SK-N-SH (cell line): ENCODE data around the gene PTK7. TPM values are rescaled to one million over a fixed set of nuclear protein-coding genes. Genes with fewer than 3 reads are reported as not detected.

Experiments
- CTCF ChIA-PET: fragments of 300-600, 350-600 bp; formaldehyde crosslinking; extraction: SDS; loops from one replicate; lab custom pipeline; 2021; lab: Yijun Ruan, JAX
- POLR2A ChIA-PET: fragments of 350-600 bp; sonication (Branson Sonifier 250); formaldehyde crosslinking; extraction: SDS; loops from one replicate; lab custom pipeline; 2020; ENCODE audit warnings: antibody characterized with exemption, inconsistent platforms; lab: Yijun Ruan, JAX
- DNase-seq: peaks from one replicate; pipeline ENCODE4 v3.0.0; 2012
- H2AFZ ChIP-seq: fragments of 200-600 bp; sonication (generic); 2 replicates; pipeline ENCODE4 v1.8.1; 2016; ENCODE audit warnings: antibody characterized with exemption, mild to moderate bottlenecking, low read depth
- H3F3A ChIP-seq: fragments of 200-600 bp; sonication (generic); replicated peaks from 2 replicates; pipeline ENCODE3; 2016; ENCODE audit warnings: antibody characterized with exemption, mild to moderate bottlenecking; ENCODE audit not compliant: insufficient read depth
- H3K27ac ChIP-seq, 2 experiments: fragments of 200-500 bp in 1 of 2; fragments of 200-600 bp in 1 of 2; sonication (Bioruptor generic) in 1 of 2; sonication (generic), shearing (Covaris generic) in 1 of 2; 2 replicates each; pipeline versions ENCODE4 v1.5.1 to v1.6.1; 2014 to 2016; ENCODE audit warnings: low read depth in 2 of 2, inconsistent platforms in 1 of 2, low read length in 1 of 2, mild to moderate bottlenecking in 1 of 2, mixed read lengths in 1 of 2
- H3K27me3 ChIP-seq: fragments of 200-600 bp; sonication (generic), shearing (Covaris generic); 2 replicates; pipeline ENCODE4 v1.6.1; 2016; ENCODE audit warnings: mixed run types; ENCODE audit not compliant: insufficient read depth
- H3K36me3 ChIP-seq, 2 experiments: fragments of 200-500 bp in 1 of 2; fragments of 200-600 bp in 1 of 2; sonication (Bioruptor generic) in 1 of 2; sonication (generic) in 1 of 2; replicated peaks in 1 of 2; 2 replicates each; pipeline versions ENCODE3 to v1.5.1; 2014 to 2016; ENCODE audit warnings: low read length in 1 of 2, mild to moderate bottlenecking in 1 of 2; ENCODE audit not compliant: insufficient read depth in 2 of 2, control insufficient read depth in 1 of 2
- H3K4me1 ChIP-seq, 2 experiments: fragments of 200-500 bp in 1 of 2; fragments of 200-600 bp in 1 of 2; sonication (Bioruptor generic) in 1 of 2; sonication (generic), shearing (Covaris generic) in 1 of 2; 2 replicates each; pipeline versions ENCODE4 v1.5.1 to v1.6.1; 2014 to 2016; ENCODE audit warnings: low read depth in 1 of 2, low read length in 1 of 2, mixed run types in 1 of 2; ENCODE audit not compliant: insufficient read depth in 2 of 2, control insufficient read depth in 1 of 2
- H3K4me2 ChIP-seq: fragments of 200-600 bp; sonication (generic), shearing (Covaris generic); 2 replicates; pipeline ENCODE4 v1.6.1; 2017; ENCODE audit warnings: mixed run types
- H3K4me3 ChIP-seq, 2 experiments: fragments of 200-500 bp in 1 of 2; fragments of 200-600 bp in 1 of 2; sonication (Bioruptor generic) in 1 of 2; sonication (generic), shearing (Covaris generic) in 1 of 2; 2 replicates each; pipeline versions ENCODE4 v1.5.1 to v1.8.1; 2014 to 2016; ENCODE audit warnings: low read depth in 2 of 2, inconsistent platforms in 1 of 2, low read length in 1 of 2, mild to moderate bottlenecking in 1 of 2, mixed read lengths in 1 of 2, moderate library complexity in 1 of 2
- H3K79me2 ChIP-seq: fragments of 200-600 bp; sonication (generic); 2 replicates; pipeline ENCODE4 v1.8.1; 2017; ENCODE audit warnings: mild to moderate bottlenecking; ENCODE audit not compliant: insufficient read depth
- H3K9ac ChIP-seq: fragments of 200-600 bp; sonication (generic); 2 replicates; pipeline ENCODE4 v1.6.1; 2017; ENCODE audit warnings: mixed run types
- H3K9me2 ChIP-seq: fragments of 200-600 bp; sonication (generic); 2 replicates; pipeline ENCODE4 v1.6.1; 2017; ENCODE audit warnings: mixed run types
- H3K9me3 ChIP-seq: fragments of 200-600 bp; sonication (generic); 2 replicates; pipeline ENCODE4 v1.6.1; 2017; ENCODE audit warnings: mixed run types, mild to moderate bottlenecking, moderate library complexity
- H4K20me1 ChIP-seq: fragments of 200-600 bp; sonication (generic); 2 replicates; pipeline ENCODE4 v1.6.1; 2017; ENCODE audit warnings: mild to moderate bottlenecking, mixed run types; ENCODE audit not compliant: insufficient read depth
- CHD2 ChIP-seq: fragments of 150-350 bp; IDR thresholded peaks from 2 replicates; pipeline ENCODE4 v1.6.1; 2018; ENCODE audit warnings: low read length; ENCODE audit not compliant: partially characterized antibody
- ELF1 ChIP-seq: IDR thresholded peaks from 2 replicates; pipeline ENCODE4 v1.4.0; 2012
- EP300 ChIP-seq, 2 experiments: IDR thresholded peaks; 2 replicates each; pipeline versions ENCODE4 v1.4.0 to v1.6.1; 2012; ENCODE audit warnings: borderline replicate concordance in 1 of 2, low read depth in 1 of 2, low read length in 1 of 2
- FOSL2 ChIP-seq: IDR thresholded peaks from 2 replicates; pipeline ENCODE4 v1.4.0; 2012; ENCODE audit warnings: low read depth, mild to moderate bottlenecking, moderate library complexity, borderline replicate concordance
- FOXJ3 ChIP-seq: sonication (generic); formaldehyde crosslinking; IDR thresholded peaks from 2 replicates; pipeline ENCODE4 v1.5.1; 2020; ENCODE audit warnings: mild to moderate bottlenecking, missing genetic modification reagents
- FOXM1 ChIP-seq: IDR thresholded peaks from 2 replicates; pipeline ENCODE4 v1.4.0; 2012; ENCODE audit warnings: low read depth, mild to moderate bottlenecking
- GABPA ChIP-seq: IDR thresholded peaks from 2 replicates; pipeline ENCODE4 v1.4.0; 2012; ENCODE audit warnings: low read depth, mild to moderate bottlenecking
- GATA2 ChIP-seq: sonication (generic); formaldehyde crosslinking; IDR thresholded peaks from 2 replicates; pipeline ENCODE4 v1.5.0; 2020; ENCODE audit warnings: mild to moderate bottlenecking, missing genetic modification reagents
- MXI1 ChIP-seq: IDR thresholded peaks from 2 replicates; pipeline ENCODE4 v1.6.1; 2012; ENCODE audit warnings: mild to moderate bottlenecking, low read depth, low read length, improper control_type of control experiment
- NFIC ChIP-seq: IDR thresholded peaks from 2 replicates; pipeline ENCODE4 v1.4.0; 2012; ENCODE audit warnings: borderline replicate concordance
- PBX3 ChIP-seq: IDR thresholded peaks from 2 replicates; pipeline ENCODE4; 2012
- POLR2AphosphoS5 ChIP-seq: IDR thresholded peaks from 2 replicates; pipeline ENCODE4 v1.6.1; 2012; ENCODE audit warnings: low read depth, low read length
- RAD21 ChIP-seq: IDR thresholded peaks from 2 replicates; pipeline ENCODE4 v1.6.1; 2012; ENCODE audit warnings: mild to moderate bottlenecking, low read length
- REST ChIP-seq: IDR thresholded peaks from 2 replicates; pipeline ENCODE4 v1.6.1; 2012; ENCODE audit warnings: mild to moderate bottlenecking, low read depth, low read length, moderate library complexity
- RFX5 ChIP-seq: IDR thresholded peaks from 2 replicates; pipeline ENCODE4 v1.6.1; 2012; ENCODE audit warnings: mild to moderate bottlenecking, improper control_type of control experiment, low read length
- RXRA ChIP-seq: IDR thresholded peaks from 2 replicates; pipeline ENCODE4 v1.4.0; 2012; ENCODE audit warnings: low read depth, mild to moderate bottlenecking, borderline replicate concordance
- SIN3A ChIP-seq: IDR thresholded peaks from 2 replicates; pipeline ENCODE4 v1.6.1; 2012; ENCODE audit warnings: low read depth, mild to moderate bottlenecking, low read length, moderate library complexity, borderline replicate concordance
- SMC3 ChIP-seq: IDR thresholded peaks from 2 replicates; pipeline ENCODE4 v1.6.1; 2012; ENCODE audit warnings: low read depth, low read length, improper control_type of control experiment
- TAF1 ChIP-seq: IDR thresholded peaks from 2 replicates; pipeline ENCODE4 v1.6.1; 2012; ENCODE audit warnings: low read depth, mild to moderate bottlenecking, low read length, moderate library complexity, borderline replicate concordance
- TCF12 ChIP-seq: IDR thresholded peaks from 2 replicates; pipeline ENCODE4 v1.4.0; 2012
- WGBS: methylation state at CpG from one replicate; pipeline ENCODE4 v1.1.6; 2017; ENCODE audit warnings: low lambda C conversion rate; 5-methylcytosine and 5-hydroxymethylcytosine counted together
- polyA plus RNA-seq, 3 experiments: library from polyadenylated mRNA; depleted of rRNA; stranded (reverse); fragments of >200 nt; gene quantifications; 2 replicates each; pipeline ENCODE4 v1.2.3, GENCODE V29; 2012
- TF ChIP-seq, protein P1 (sequence below): IDR thresholded peaks from 2 replicates; pipeline ENCODE4 v1.4.0; 2012; ENCODE audit warnings: low read depth, borderline replicate concordance

The PTK7 gene
- polyA plus RNA-seq, 1 of the 3 experiments (the other 2 are of a cell fraction), result 105 TPM

- TF ChIP-seq, protein P1, sequence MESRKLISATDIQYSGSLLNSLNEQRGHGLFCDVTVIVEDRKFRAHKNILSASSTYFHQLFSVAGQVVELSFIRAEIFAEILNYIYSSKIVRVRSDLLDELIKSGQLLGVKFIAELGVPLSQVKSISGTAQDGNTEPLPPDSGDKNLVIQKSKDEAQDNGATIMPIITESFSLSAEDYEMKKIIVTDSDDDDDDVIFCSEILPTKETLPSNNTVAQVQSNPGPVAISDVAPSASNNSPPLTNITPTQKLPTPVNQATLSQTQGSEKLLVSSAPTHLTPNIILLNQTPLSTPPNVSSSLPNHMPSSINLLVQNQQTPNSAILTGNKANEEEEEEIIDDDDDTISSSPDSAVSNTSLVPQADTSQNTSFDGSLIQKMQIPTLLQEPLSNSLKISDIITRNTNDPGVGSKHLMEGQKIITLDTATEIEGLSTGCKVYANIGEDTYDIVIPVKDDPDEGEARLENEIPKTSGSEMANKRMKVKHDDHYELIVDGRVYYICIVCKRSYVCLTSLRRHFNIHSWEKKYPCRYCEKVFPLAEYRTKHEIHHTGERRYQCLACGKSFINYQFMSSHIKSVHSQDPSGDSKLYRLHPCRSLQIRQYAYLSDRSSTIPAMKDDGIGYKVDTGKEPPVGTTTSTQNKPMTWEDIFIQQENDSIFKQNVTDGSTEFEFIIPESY, result no peak
- TF ChIP-seq RXRA (no peak), FOXM1 (no peak), SMC3 (no peak), GABPA (no peak), RFX5 (no peak), PBX3 (no peak), SIN3A (no peak), TCF12 (no peak)
These were observed 120.2 kb downstream of the PTK7 start (continued) for GRCh38 chr6:43196337-43196736.

- H2AFZ ChIP-seq, result no peak overlapping the region
- H3K4me3 ChIP-seq, result no peak overlapping the region
- H3K9ac ChIP-seq, result no peak overlapping the region
- H3F3A ChIP-seq, result no peaks in the 10 kb centered on the region
- ChIA-PET CTCF (interaction anchor here (2.4 kb wide), 1 partner anchor 30 kb away, joined by 9 read pairs; the partner anchor contains the start of gene DNPH1), POLR2A (interaction anchor here (0.7 kb wide), 1 partner anchor 43 kb away, joined by 3 read pairs; the partner anchor contains the start of gene TTBK1)
- H3K36me3 ChIP-seq, result peaks cover 15 to 56% of the 10 kb centered on the region in 2 experiments
- H3K27me3 ChIP-seq, result no peaks in the 10 kb centered on the region
- no peaks in the 10 kb centered on the region for H3K9me2 ChIP-seq
- no peaks in the 10 kb centered on the region for H3K9me3 ChIP-seq
- no peak for DNase-seq
- H3K4me2 ChIP-seq, result no peak overlapping the region
- WGBS, result 83% methylated on average over 6 of the region's 6 CpGs
- no peaks in the 10 kb centered on the region for H4K20me1 ChIP-seq
- H3K4me1 ChIP-seq, result no peaks in the 10 kb centered on the region
- no peak for TF ChIP-seq GATA2 (CRISPR knock-in tag)
- H3K27ac ChIP-seq, result no peak overlapping the region
- H3K79me2 ChIP-seq, result no peaks in the 10 kb centered on the region
These were observed 123.8 kb downstream of the PTK7 start for GRCh38 chr6:43199912-43200311.

GRCh38 chr6:43200541-43200940, 124.4 kb downstream of the PTK7 start:
- no peak overlapping the region for H3K27ac ChIP-seq
- H4K20me1 ChIP-seq, result no peaks in the 10 kb centered on the region
- H3K4me3 ChIP-seq, result no peak overlapping the region
- peaks cover 15 to 52% of the 10 kb centered on the region in 2 experiments for H3K36me3 ChIP-seq
- H3K27me3 ChIP-seq, result no peaks in the 10 kb centered on the region
- H3K9ac ChIP-seq, result no peak overlapping the region
- POLR2A ChIA-PET, result interaction anchor here (1.1 kb wide), 1 partner anchor 13 kb away, joined by 4 read pairs; no protein-coding TSS in a partner anchor
- H3F3A ChIP-seq, result no peaks in the 10 kb centered on the region
- no peaks in the 10 kb centered on the region for H3K79me2 ChIP-seq
- no peak overlapping the region for H2AFZ ChIP-seq
- WGBS, result 89% methylated on average over 6 of the region's 6 CpGs
- CTCF ChIA-PET, result interaction anchor here (2.4 kb wide), 1 partner anchor 29 kb away, joined by 9 read pairs; the partner anchor contains the start of gene DNPH1
- no peaks in the 10 kb centered on the region for H3K4me1 ChIP-seq
- H3K4me2 ChIP-seq, result no peak overlapping the region
- H3K9me3 ChIP-seq, result no peaks in the 10 kb centered on the region
- no peaks in the 10 kb centered on the region for H3K9me2 ChIP-seq
- DNase-seq, result no peak
- no peak for TF ChIP-seq NFIC
- TF ChIP-seq TAF1, result no peak
- TF ChIP-seq ELF1, result no peak
- no peak for TF ChIP-seq FOXJ3
- TF ChIP-seq REST, result no peak
- no peak for TF ChIP-seq GABPA
- TF ChIP-seq POLR2AphosphoS5, result no peak
- no peak for TF ChIP-seq MXI1
- no peak for TF ChIP-seq EP300 (IDR thresholded peaks at IDR 0.05; ENCODE audit: borderline replicate concordance in 1 of 2, low read depth in 1 of 2, low read length in 1 of 2)
- no peak for TF ChIP-seq GATA2 (CRISPR knock-in tag)
- no peak for TF ChIP-seq CHD2
- TF ChIP-seq FOXM1, result no peak
- no peak for TF ChIP-seq RAD21
- TF ChIP-seq FOSL2, result no peak
